Lower leg skin (tissue), 3 donors: ENCODE results near the gene GUCA1A.

Source experiments
- CTCF ChIP-seq, 3 donors: fragments of 450-650 bp; IDR thresholded peaks; one replicate each; pipeline ENCODE4 v1.5.1; 2016; ENCODE audit warnings: antibody characterized with exemption in 3 of 3, mild to moderate bottlenecking in 3 of 3, moderate library complexity in 2 of 3
- POLR2A ChIP-seq, 2 donors: fragments of 450-650 bp; IDR thresholded peaks; one replicate each; pipeline ENCODE4 v1.6.1; 2016 to 2017; ENCODE audit warnings: antibody characterized with exemption in 2 of 2, mild to moderate bottlenecking in 1 of 2, moderate library complexity in 1 of 2

GRCh38 chr6:42176981-42177380 is 3.8 kb downstream of the GUCA1A start:
- no peak for TF ChIP-seq CTCF (IDR thresholded peaks at IDR 0.05)
- TF ChIP-seq POLR2A (IDR thresholded peaks at IDR 0.05) = no peak
